Cardiac atrium fibroblast (primary cell): Measurements from ENCODE around the gene NLRP8. TPM values are rescaled to one million over a fixed set of nuclear protein-coding genes. Genes with fewer than 3 reads are reported as not detected.

Experiments used
- total RNA-seq: library from RNA; depleted of rRNA; stranded (reverse); fragments of >200 nt; gene quantifications from 2 replicates; pipeline ENCODE4 v1.2.3, GENCODE V29; 2015

Gene NLRP8
- total RNA-seq = not detected in 2 replicates

DNA sequence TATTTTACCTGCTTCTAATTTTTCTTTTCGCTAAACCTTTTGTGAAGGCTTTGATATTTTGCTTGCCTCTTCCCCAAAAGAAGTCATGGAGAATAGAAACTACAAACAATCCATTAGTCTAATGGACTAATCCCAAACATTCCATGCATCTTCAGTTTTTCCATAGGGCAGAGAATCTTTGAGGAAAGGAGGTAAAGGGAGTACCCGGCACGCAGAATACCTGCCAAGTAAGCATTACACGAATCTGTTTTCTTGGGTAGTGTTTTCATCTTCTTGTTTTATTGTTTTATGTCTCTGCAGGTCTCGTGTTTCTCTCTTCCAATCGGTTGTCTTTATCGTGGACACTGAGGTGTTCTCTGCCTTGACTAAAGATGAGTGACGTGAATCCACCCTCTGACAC is at the start of gene NLRP8:
TSS of gene NLRP8 (plus strand) at position 301 of the 400 bp plus-strand sequence.

DNA sequence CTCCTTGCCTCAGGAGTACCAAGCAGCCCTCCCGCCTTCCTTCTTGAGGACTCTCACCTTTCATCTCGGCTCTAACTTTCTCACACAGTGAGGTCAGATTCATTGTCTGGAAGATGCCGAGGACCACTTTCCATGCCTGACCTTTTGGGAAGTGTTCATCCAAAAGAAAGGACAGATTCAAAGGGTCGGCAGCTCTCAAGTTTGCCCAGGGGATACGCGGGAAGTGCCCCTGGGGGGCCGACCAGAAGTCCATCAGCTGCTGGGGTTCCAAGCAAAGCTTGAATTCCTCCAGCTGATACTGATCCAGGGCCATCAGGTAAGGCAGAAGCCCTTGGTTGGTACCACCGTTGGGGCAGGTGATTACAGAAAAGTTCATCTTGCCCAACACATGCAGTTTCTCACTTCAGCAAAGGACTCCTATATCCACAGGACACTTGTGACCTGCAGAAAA is 15.7 kb upstream of the NLRP8 start, which contains the start of gene NLRP13:
TSS of gene NLRP13 (minus strand) at position 401 of the 451 bp plus-strand sequence. CDS start at position 376, 25 bp downstream.

DNA sequence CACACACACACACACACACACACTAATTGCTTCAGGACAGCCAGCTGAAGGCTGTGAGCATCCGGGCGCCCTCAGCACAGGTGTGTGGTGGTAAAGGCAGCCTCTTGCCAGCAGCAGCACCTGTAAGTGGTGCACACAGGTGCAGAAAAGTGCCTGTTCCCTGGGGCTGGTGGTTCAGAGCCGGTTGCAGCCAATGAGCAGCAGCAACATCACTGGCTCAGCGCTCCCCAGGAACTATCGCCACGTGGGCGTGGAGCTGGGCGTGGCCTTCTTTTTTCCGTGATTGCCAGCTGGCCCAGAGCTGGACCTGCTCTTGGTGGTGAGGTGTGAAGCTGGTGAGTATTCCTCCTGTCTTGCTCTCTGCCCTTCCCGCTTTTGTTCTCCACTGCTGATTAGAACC is 38.9 kb downstream of the NLRP8 start, which contains the start of gene NLRP5:
TSS of gene NLRP5 (plus strand) at position 289 of the 400 bp plus-strand sequence.

Other genes with a start within 250 kb of the NLRP8 start
- gene NLRP9, start 209.4 kb upstream of the NLRP8 start, total RNA-seq = not detected in 2 replicates
- not detected in 2 replicates for gene RFPL4A, start 188.7 kb upstream of the NLRP8 start, total RNA-seq
- gene RFPL4AL1, start 178.7 kb upstream of the NLRP8 start, total RNA-seq = not detected in 2 replicates
- gene NLRP11, start 115.8 kb upstream of the NLRP8 start, total RNA-seq = not detected in 2 replicates
- gene NLRP4, start 111.3 kb upstream of the NLRP8 start, total RNA-seq = not detected in 2 replicates
- gene NLRP13, start 15.5 kb upstream of the NLRP8 start, total RNA-seq = not detected in 2 replicates
- gene NLRP5, start 38.9 kb downstream of the NLRP8 start, total RNA-seq = not detected in 2 replicates
- 10.7 and 16.2 TPM in 2 replicates for gene ZNF787, start 173.5 kb downstream of the NLRP8 start, total RNA-seq
- gene ZNF444, start 193.5 kb downstream of the NLRP8 start, total RNA-seq = 17.1 and 19.4 TPM in 2 replicates
- not detected in 2 replicates for gene GALP, start 228.2 kb downstream of the NLRP8 start, total RNA-seq
- not detected in 2 replicates for gene ZSCAN5B, start 250.0 kb downstream of the NLRP8 start, total RNA-seq